OCI-LY1 (cell line): ENCODE results near the gene UMAD1.

Source experiments
- H2AFZ ChIP-seq: fragments of 200-600 bp; sonication (generic), shearing (Covaris generic); 2 replicates; pipeline ENCODE4 v1.6.0; 2014; ENCODE audit warnings: antibody characterized with exemption, mild to moderate bottlenecking, low read length
- H3F3A ChIP-seq: fragments of 200-600 bp; sonication (generic), shearing (Covaris generic); 2 replicates; pipeline ENCODE4 v1.6.0; 2014; ENCODE audit warnings: mild to moderate bottlenecking, antibody characterized with exemption, low read length, moderate library complexity; ENCODE audit not compliant: insufficient read depth
- H3K27ac ChIP-seq: fragments of 200-600 bp; sonication (generic); 2 replicates; pipeline ENCODE4 v1.5.1; 2014; ENCODE audit warnings: low read length, mixed run types, mild to moderate bottlenecking, low read depth; ENCODE audit not compliant: poor library complexity, severe bottlenecking
- H3K27me3 ChIP-seq: fragments of 200-600 bp; sonication (generic); 2 replicates; pipeline ENCODE4 v1.6.0; 2014; ENCODE audit warnings: antibody characterized with exemption, mild to moderate bottlenecking, low read length, moderate library complexity; ENCODE audit not compliant: insufficient read depth
- H3K36me3 ChIP-seq: fragments of 200-600 bp; sonication (generic); 2 replicates; pipeline ENCODE4 v1.6.1; 2014; ENCODE audit warnings: mild to moderate bottlenecking, antibody characterized with exemption, low read length, moderate library complexity, mixed read lengths; ENCODE audit not compliant: insufficient read depth
- H3K4me1 ChIP-seq: fragments of 200-600 bp; sonication (generic); 2 replicates; pipeline ENCODE4 v1.5.1; 2014; ENCODE audit warnings: mild to moderate bottlenecking, low read length, moderate library complexity; ENCODE audit not compliant: insufficient read depth, severe bottlenecking
- H3K4me2 ChIP-seq: fragments of 200-600 bp; sonication (generic), shearing (Covaris generic); 2 replicates; pipeline ENCODE4 v1.6.1; 2014; ENCODE audit warnings: low read length
- H3K4me3 ChIP-seq: fragments of 200-600 bp; sonication (generic); 2 replicates; pipeline ENCODE4 v1.5.1; 2014; ENCODE audit warnings: low read length, low read depth, mild to moderate bottlenecking, mixed read lengths; ENCODE audit not compliant: poor library complexity, severe bottlenecking
- H3K79me2 ChIP-seq: fragments of 200-600 bp; shearing (Covaris generic); 2 replicates; pipeline ENCODE4 v1.6.1; 2016; ENCODE audit warnings: mixed run types, low read length, mixed read lengths; ENCODE audit not compliant: insufficient read depth
- H3K9ac ChIP-seq: fragments of 200-600 bp; sonication (generic), shearing (Covaris generic); 2 replicates; pipeline ENCODE4 v1.6.1; 2014; ENCODE audit warnings: mild to moderate bottlenecking, low read length, mixed read lengths
- H3K9me2 ChIP-seq: fragments of 200-600 bp; sonication (generic), shearing (Covaris generic); 2 replicates; pipeline ENCODE4 v1.6.1; 2014; ENCODE audit warnings: low read depth, mild to moderate bottlenecking, low read length, mixed read lengths
- H3K9me3 ChIP-seq: fragments of 200-600 bp; shearing (Covaris generic); 2 replicates; pipeline ENCODE4 v1.6.1; 2014; ENCODE audit warnings: low read length, mixed read lengths
- H4K20me1 ChIP-seq: fragments of 200-600 bp; sonication (generic), shearing (Covaris generic); 2 replicates; pipeline ENCODE4 v1.6.0; 2016; ENCODE audit warnings: mild to moderate bottlenecking, low read length; ENCODE audit not compliant: insufficient read depth
- EZH2 ChIP-seq: fragments of 200-600 bp; sonication (generic), shearing (Covaris generic); IDR thresholded peaks from 2 replicates; pipeline ENCODE4 v1.8.0; 2017; ENCODE audit warnings: borderline replicate concordance, mixed run types, mild to moderate bottlenecking, antibody characterized with exemption, low read length, moderate library complexity, mixed read lengths
- TF ChIP-seq, protein P1 (sequence below): fragments of 200-600 bp; sonication (generic), shearing (Covaris generic); IDR thresholded peaks from 2 replicates; pipeline ENCODE4 v1.5.1; 2017; ENCODE audit warnings: mild to moderate bottlenecking, antibody characterized with exemption, low read length, moderate library complexity, mixed read lengths

The UMAD1 gene

DNA sequence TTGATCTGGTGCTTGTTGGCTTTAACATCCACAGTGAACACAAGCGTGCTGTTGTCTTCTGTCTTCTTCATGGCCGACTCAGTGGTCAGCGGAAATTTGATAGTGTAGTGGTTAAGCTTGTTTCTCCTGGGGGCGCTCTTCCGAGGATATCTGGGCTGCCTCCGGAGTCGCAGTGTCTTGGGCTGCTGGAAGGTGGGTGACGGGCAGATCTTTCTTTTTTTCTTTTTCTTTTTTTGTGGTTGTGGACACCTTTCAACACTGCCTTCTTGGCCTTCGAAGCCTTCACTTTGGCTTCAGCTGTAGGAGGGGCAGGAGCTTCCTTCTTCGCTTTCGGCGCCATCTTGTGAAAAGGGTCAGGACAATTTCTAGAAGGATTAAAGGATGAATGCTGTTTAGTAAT lies 101.7 kb downstream of the UMAD1 start:
- no peak overlapping the region for H3K4me3 ChIP-seq
- no peaks in the 10 kb centered on the region for H3K79me2 ChIP-seq
- peaks cover 36% of the 10 kb centered on the region for H3K4me1 ChIP-seq
- H3K9me3 ChIP-seq, result no peaks in the 10 kb centered on the region; the same call in 1 of the 2 replicates
- no peak overlapping the region for H3K27ac ChIP-seq
- no peaks in the 10 kb centered on the region for H3K36me3 ChIP-seq
- H3K4me2 ChIP-seq, result no peak overlapping the region
- no peaks in the 10 kb centered on the region for H4K20me1 ChIP-seq
- no peaks in the 10 kb centered on the region for H3F3A ChIP-seq
- no peak for TF ChIP-seq EZH2
- TF ChIP-seq, protein P1, sequence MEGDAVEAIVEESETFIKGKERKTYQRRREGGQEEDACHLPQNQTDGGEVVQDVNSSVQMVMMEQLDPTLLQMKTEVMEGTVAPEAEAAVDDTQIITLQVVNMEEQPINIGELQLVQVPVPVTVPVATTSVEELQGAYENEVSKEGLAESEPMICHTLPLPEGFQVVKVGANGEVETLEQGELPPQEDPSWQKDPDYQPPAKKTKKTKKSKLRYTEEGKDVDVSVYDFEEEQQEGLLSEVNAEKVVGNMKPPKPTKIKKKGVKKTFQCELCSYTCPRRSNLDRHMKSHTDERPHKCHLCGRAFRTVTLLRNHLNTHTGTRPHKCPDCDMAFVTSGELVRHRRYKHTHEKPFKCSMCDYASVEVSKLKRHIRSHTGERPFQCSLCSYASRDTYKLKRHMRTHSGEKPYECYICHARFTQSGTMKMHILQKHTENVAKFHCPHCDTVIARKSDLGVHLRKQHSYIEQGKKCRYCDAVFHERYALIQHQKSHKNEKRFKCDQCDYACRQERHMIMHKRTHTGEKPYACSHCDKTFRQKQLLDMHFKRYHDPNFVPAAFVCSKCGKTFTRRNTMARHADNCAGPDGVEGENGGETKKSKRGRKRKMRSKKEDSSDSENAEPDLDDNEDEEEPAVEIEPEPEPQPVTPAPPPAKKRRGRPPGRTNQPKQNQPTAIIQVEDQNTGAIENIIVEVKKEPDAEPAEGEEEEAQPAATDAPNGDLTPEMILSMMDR, result no peak
- H2AFZ ChIP-seq, result no peak overlapping the region
- H3K27me3 ChIP-seq, result no peaks in the 10 kb centered on the region
- no peaks in the 10 kb centered on the region for H3K9me2 ChIP-seq
- H3K9ac ChIP-seq, result no peak overlapping the region

DNA sequence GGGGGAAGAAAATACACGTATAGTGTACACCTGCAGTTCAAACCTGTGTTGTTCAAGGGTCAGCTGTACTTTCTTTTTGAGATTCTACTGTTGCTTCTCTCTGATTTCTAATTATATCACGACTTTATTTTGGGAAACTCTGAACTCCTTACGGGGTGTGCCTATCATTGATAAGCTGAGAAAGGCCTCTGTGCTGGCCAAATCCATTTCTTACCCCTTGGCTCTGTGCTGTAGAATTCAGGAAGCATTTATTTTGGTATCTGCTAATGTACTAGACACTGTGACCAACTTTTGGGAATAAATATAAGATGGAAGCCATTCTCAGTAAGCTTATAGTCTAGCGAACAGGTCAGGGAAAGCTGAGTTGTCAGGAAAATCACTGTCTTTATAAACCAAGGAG lies 104.7 kb downstream of the UMAD1 start:
- TF ChIP-seq EZH2, result no peak
- TF ChIP-seq, protein P1, result no peak
- Histone ChIP-seq H2AFZ (no peak overlapping the region), H3K4me3 (no peak overlapping the region), H3K4me2 (no peak overlapping the region), H3K9me2 (no peaks in the 10 kb centered on the region), H3K9ac (no peak overlapping the region), H3K79me2 (no peaks in the 10 kb centered on the region), H3F3A (no peaks in the 10 kb centered on the region), H4K20me1 (no peaks in the 10 kb centered on the region), H3K4me1 (peaks cover 18% of the 10 kb centered on the region), H3K27ac (peak overlapping the region; percentile 16), H3K27me3 (no peaks in the 10 kb centered on the region), H3K9me3 (no peaks in the 10 kb centered on the region; the same call in 1 of the 2 replicates), H3K36me3 (no peaks in the 10 kb centered on the region)

DNA sequence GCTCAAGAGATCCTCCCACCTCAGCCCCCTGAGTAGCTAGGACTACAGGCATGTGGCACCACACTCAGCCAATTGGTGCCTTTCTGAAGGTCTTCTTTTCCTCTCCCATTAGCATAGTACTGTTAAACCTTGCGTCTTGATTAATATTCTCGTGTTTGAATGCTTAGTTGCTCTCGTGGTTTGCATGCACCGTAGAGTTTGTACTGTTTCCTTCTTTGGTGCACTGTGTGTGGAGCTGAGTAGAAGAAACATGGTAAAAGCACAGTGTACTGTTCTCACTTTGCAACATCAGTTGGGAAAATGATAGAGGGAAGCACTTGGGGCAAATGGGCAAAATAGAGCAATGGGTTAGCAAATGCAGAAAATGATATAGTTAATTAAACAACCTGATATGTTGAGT lies 105.4 kb downstream of the UMAD1 start:
- H3K27ac ChIP-seq, result peak overlapping the region; percentile 16

More for the DNA sequence above, 105.4 kb downstream of the UMAD1 start:
- no peaks in the 10 kb centered on the region for H3K79me2 ChIP-seq
- no peak overlapping the region for H3K4me3 ChIP-seq
- H3K9me3 ChIP-seq, result no peaks in the 10 kb centered on the region
- no peak overlapping the region for H2AFZ ChIP-seq
- no peaks in the 10 kb centered on the region for H3F3A ChIP-seq
- H3K4me1 ChIP-seq, result peaks cover 18% of the 10 kb centered on the region
- H4K20me1 ChIP-seq, result no peaks in the 10 kb centered on the region
- no peak overlapping the region for H3K9ac ChIP-seq
- no peaks in the 10 kb centered on the region for H3K27me3 ChIP-seq
- H3K4me2 ChIP-seq, result peak overlapping the region; percentile 38
- TF ChIP-seq, protein P1, result no peak
- TF ChIP-seq EZH2, result no peak
- no peaks in the 10 kb centered on the region for H3K36me3 ChIP-seq
- H3K9me2 ChIP-seq, result no peaks in the 10 kb centered on the region
